ENCODE data around the gene RAP1GAP.

- TF ChIP-seq CTCF (conservative IDR thresholded peaks at IDR 0.05) (no peak), EZH2 (IDR thresholded peaks at IDR 0.05; ENCODE audit: low read depth) (no peak)
Observed at GRCh38 chr1:21633141-21633755, 35.9 kb downstream of the RAP1GAP start.

Data from PC-9 (cell line).